H1 (cell line): ENCODE results near the gene ZGRF1. TPM values are rescaled to one million over a fixed set of nuclear protein-coding genes. Genes with fewer than 3 reads are reported as not detected.

Experiments used
- CTCF ChIA-PET: fragments of 300-600 bp; sonication (Branson Sonifier 250); formaldehyde crosslinking; loops from one replicate; lab custom pipeline; 2021; ENCODE audit not compliant: partially characterized antibody; lab: Charles Lee
- POLR2A ChIA-PET: fragments of 300-600 bp; sonication (Branson Sonifier 250); formaldehyde crosslinking; loops from one replicate; lab custom pipeline; 2021; ENCODE audit warnings: inconsistent platforms; ENCODE audit not compliant: partially characterized antibody; lab: Charles Lee
- DNase-seq, 2 experiments: peaks; one replicate each; pipeline versions ENCODE4 v3.0.0 to v3.0.0-alpha.2; 2010 to 2022; ENCODE audit warnings: low spot score in 2 of 2, low read depth in 1 of 2, mixed read lengths in 1 of 2
- FAIRE-seq: peaks from 2 replicates; lab custom pipeline; 2011; peaks lifted over from hg19 to GRCh38; lab: Jason Lieb, UNC
- H2AFZ ChIP-seq: 2 replicates; pipeline ENCODE4 v1.8.1; 2012; ENCODE audit warnings: low read length, inconsistent platforms
- H2AK5ac ChIP-seq: 2 replicates; pipeline ENCODE4 v1.6.1; 2013; ENCODE audit warnings: low read depth, low read length
- H2BK120ac ChIP-seq: replicated peaks from 2 replicates; pipeline ENCODE3; 2013; ENCODE audit warnings: low read depth, low read length, inconsistent platforms
- H2BK12ac ChIP-seq: 2 replicates; pipeline ENCODE4 v1.6.1; 2013; ENCODE audit warnings: low read depth, low read length
- H2BK15ac ChIP-seq: 2 replicates; pipeline ENCODE4 v1.6.1; 2013; ENCODE audit warnings: low read length
- H2BK20ac ChIP-seq: 2 replicates; pipeline ENCODE4 v1.6.1; 2013; ENCODE audit warnings: low read length
- H2BK5ac ChIP-seq: 2 replicates; pipeline ENCODE4 v1.6.1; 2013; ENCODE audit warnings: low read depth, low read length
- H3K14ac ChIP-seq: 2 replicates; pipeline ENCODE4 v1.6.1; 2013; ENCODE audit warnings: inconsistent platforms; ENCODE audit not compliant: insufficient read length
- H3K18ac ChIP-seq: 2 replicates; pipeline ENCODE4 v1.6.1; 2013; ENCODE audit warnings: low read length; ENCODE audit errors: extremely low read depth
- H3K23ac ChIP-seq: 2 replicates; pipeline ENCODE4 v1.6.1; 2013; ENCODE audit warnings: inconsistent platforms; ENCODE audit not compliant: insufficient read length
- H3K23me2 ChIP-seq: 2 replicates; pipeline ENCODE4 v1.6.1; 2013; ENCODE audit warnings: low read depth, low read length
- H3K27ac ChIP-seq: 2 replicates; pipeline ENCODE4 v1.6.1; 2011; ENCODE audit warnings: low read depth, low read length, inconsistent platforms
- H3K27me3 ChIP-seq, 4 experiments: replicated peaks in 1 of 4; 1 replicate in 1 of 4; 2 replicates in 3 of 4; pipeline versions ENCODE4 v1.6.1 to v1.8.1; 2011 to 2013; ENCODE audit warnings: low read length in 3 of 4, mild to moderate bottlenecking in 3 of 4, inconsistent platforms in 2 of 4, mixed read lengths in 2 of 4, moderate library complexity in 1 of 4; ENCODE audit not compliant: control insufficient read depth in 3 of 4, insufficient read depth in 3 of 4; ENCODE audit errors: extremely low read depth in 1 of 4
- H3K36me3 ChIP-seq, 4 experiments: 2 replicates each; pipeline versions ENCODE4 v1.6.1 to v1.8.1; 2011 to 2013; ENCODE audit warnings: mild to moderate bottlenecking in 4 of 4, low read length in 3 of 4, moderate library complexity in 2 of 4, control low read depth in 1 of 4, inconsistent platforms in 1 of 4; ENCODE audit not compliant: insufficient read depth in 4 of 4, control insufficient read depth in 2 of 4
- H3K4ac ChIP-seq: replicated peaks from 2 replicates; pipeline ENCODE3; 2013; ENCODE audit warnings: low read length, low read depth, mixed read lengths, inconsistent platforms; ENCODE audit not compliant: insufficient read length
- H3K4me1 ChIP-seq, 4 experiments: replicated peaks in 1 of 4; 1 replicate in 1 of 4; 2 replicates in 3 of 4; pipeline versions ENCODE4 v1.6.1 to v1.8.1; 2011 to 2013; ENCODE audit warnings: low read length in 3 of 4, inconsistent platforms in 2 of 4, mixed read lengths in 1 of 4; ENCODE audit not compliant: insufficient read depth in 4 of 4, control insufficient read depth in 3 of 4
- H3K4me2 ChIP-seq, 2 experiments: 2 replicates each; pipeline versions ENCODE4 v1.6.1 to v1.8.1; 2011 to 2013; ENCODE audit warnings: low read depth in 2 of 2, low read length in 2 of 2, control low read depth in 1 of 2, inconsistent platforms in 1 of 2, mild to moderate bottlenecking in 1 of 2; ENCODE audit not compliant: insufficient read depth in 1 of 2
- H3K4me3 ChIP-seq, 4 experiments: fragments of 200-600, 300-600 bp in 1 of 4; sonication (generic), shearing (Covaris generic), sonication (Bioruptor Twin) in 1 of 4; 2 replicates each; pipeline versions ENCODE4 v1.5.1 to v1.8.1; 2011 to 2016; ENCODE audit warnings: low read length in 4 of 4, low read depth in 3 of 4, control low read depth in 2 of 4, inconsistent platforms in 2 of 4, mild to moderate bottlenecking in 2 of 4, mixed read lengths in 1 of 4, moderate library complexity in 1 of 4; ENCODE audit not compliant: insufficient read depth in 2 of 4; ENCODE audit errors: extremely low read depth in 1 of 4
- H3K56ac ChIP-seq: replicated peaks from 2 replicates; pipeline ENCODE3; 2013; ENCODE audit warnings: low read depth, mild to moderate bottlenecking, mixed read lengths, low read length, inconsistent platforms; ENCODE audit not compliant: insufficient read length
- H3K79me1 ChIP-seq: 2 replicates; pipeline ENCODE4 v1.6.1; 2013; ENCODE audit warnings: low read depth, low read length, control low read depth
- H3K79me2 ChIP-seq, 2 experiments: 2 replicates each; pipeline versions ENCODE4 v1.6.1 to v1.8.1; 2012 to 2013; ENCODE audit warnings: low read length in 2 of 2, mild to moderate bottlenecking in 2 of 2, inconsistent platforms in 1 of 2; ENCODE audit not compliant: insufficient read depth in 2 of 2, control insufficient read depth in 1 of 2
- H3K9ac ChIP-seq, 4 experiments: replicated peaks in 1 of 4; 1 replicate in 1 of 4; 2 replicates in 3 of 4; pipeline versions ENCODE4 v1.6.1 to v1.8.1; 2011 to 2013; ENCODE audit warnings: low read depth in 3 of 4, low read length in 3 of 4, control low read depth in 2 of 4, mild to moderate bottlenecking in 2 of 4, moderate library complexity in 2 of 4, inconsistent platforms in 1 of 4; ENCODE audit errors: extremely low read depth in 1 of 4
- H3K9me3 ChIP-seq, 2 experiments: 2 replicates each; pipeline versions ENCODE4 v1.6.1 to v1.8.1; 2012 to 2013; ENCODE audit warnings: mild to moderate bottlenecking in 2 of 2, moderate library complexity in 2 of 2, control low read depth in 1 of 2, inconsistent platforms in 1 of 2, low read depth in 1 of 2, low read length in 1 of 2, mixed read lengths in 1 of 2; ENCODE audit not compliant: insufficient read depth in 2 of 2
- H4K20me1 ChIP-seq, 2 experiments: replicated peaks in 1 of 2; 2 replicates each; pipeline versions ENCODE3 to v1.8.1; 2011 to 2013; ENCODE audit warnings: inconsistent platforms in 2 of 2, low read length in 2 of 2, mild to moderate bottlenecking in 1 of 2; ENCODE audit not compliant: insufficient read depth in 2 of 2, control insufficient read depth in 1 of 2
- H4K5ac ChIP-seq: 2 replicates; pipeline ENCODE4 v1.6.1; 2013; ENCODE audit warnings: low read length, low read depth, mixed read lengths, inconsistent platforms; ENCODE audit not compliant: insufficient read length
- H4K8ac ChIP-seq: 2 replicates; pipeline ENCODE4 v1.8.0; 2013; ENCODE audit warnings: mild to moderate bottlenecking, moderate library complexity, low read length, inconsistent platforms; ENCODE audit not compliant: insufficient read depth; ENCODE audit errors: extremely low read depth
- H4K91ac ChIP-seq: replicated peaks from 2 replicates; pipeline ENCODE3; 2013; ENCODE audit warnings: low read length, mixed read lengths, inconsistent platforms; ENCODE audit not compliant: insufficient read length
- ASH2L ChIP-seq: fragments of 200-600, 300-600 bp; sonication (generic); IDR thresholded peaks from one replicate; pipeline ENCODE4 v1.7.1; 2017; ENCODE audit warnings: low read length
- BCL11A ChIP-seq, 2 experiments: IDR thresholded peaks; one replicate each; pipeline ENCODE4 v1.6.1; 2011; ENCODE audit warnings: low read depth in 2 of 2, low read length in 2 of 2, mild to moderate bottlenecking in 2 of 2
- CEBPB ChIP-seq: IDR thresholded peaks from 2 replicates; pipeline ENCODE4 v1.6.1; 2012; ENCODE audit warnings: low read depth, low read length
- NRF1 ChIP-seq: IDR thresholded peaks from 2 replicates; pipeline ENCODE4 v1.6.1; 2011; ENCODE audit warnings: mild to moderate bottlenecking, low read depth, low read length, improper control_type of control experiment
- RAD21 ChIP-seq, 2 experiments: IDR thresholded peaks in 1 of 2; conservative IDR thresholded peaks in 1 of 2; 2 replicates each; pipeline ENCODE4 v1.6.1; 2011; ENCODE audit warnings: low read depth in 2 of 2, low read length in 2 of 2, improper control_type of control experiment in 1 of 2, inconsistent platforms in 1 of 2, mild to moderate bottlenecking in 1 of 2, moderate library complexity in 1 of 2
- RNF2 ChIP-seq: fragments of 200-900, 300-1000 bp; sonication (generic); IDR thresholded peaks from 2 replicates; pipeline ENCODE4 v1.7.1; 2016; ENCODE audit warnings: borderline replicate concordance, low read depth, mild to moderate bottlenecking, antibody characterized with exemption, low read length; ENCODE audit not compliant: poor library complexity, severe bottlenecking; ENCODE audit errors: missing control alignments
- SIN3A ChIP-seq, 2 experiments: IDR thresholded peaks in 1 of 2; conservative IDR thresholded peaks in 1 of 2; 2 replicates each; pipeline ENCODE4 v1.6.1; 2011 to 2012; ENCODE audit warnings: low read length in 2 of 2, improper control_type of control experiment in 1 of 2, low read depth in 1 of 2, mild to moderate bottlenecking in 1 of 2
- TCF12 ChIP-seq: IDR thresholded peaks from 2 replicates; pipeline ENCODE4 v1.6.1; 2011; ENCODE audit warnings: low read depth, mild to moderate bottlenecking, low read length
- ZNF274 ChIP-seq: IDR thresholded peaks from 2 replicates; pipeline ENCODE4 v1.7.0; 2012; ENCODE audit warnings: low read length, borderline replicate concordance; ENCODE audit errors: extremely low read depth
- WGBS, 2 experiments: shearing (Covaris generic) in 1 of 2; methylation state at CpG; one replicate each; pipeline versions ENCODE4 v1.1.6 to v1.1.7; 2013 to 2015; ENCODE audit warnings: low lambda C conversion rate in 2 of 2, mixed read lengths in 2 of 2, inconsistent platforms in 1 of 2, low coverage in 1 of 2, missing lambda C conversion rate in 1 of 2; ENCODE audit not compliant: insufficient replicate concordance in 2 of 2, insufficient coverage in 1 of 2, insufficient read length in 1 of 2; ENCODE audit errors: extremely low coverage in 1 of 2, missing lambda C conversion rate in 1 of 2; 5-methylcytosine and 5-hydroxymethylcytosine counted together
- polyA plus RNA-seq, 7 experiments: library from polyadenylated mRNA; depleted of rRNA in 3 of 7; stranded (reverse) in 5 of 7; unstranded in 2 of 7; fragments of >200 nt in 5 of 7; fragments of 200-250 nt in 2 of 7; gene quantifications; 1 replicate in 5 of 7; 2 replicates in 1 of 7; 4 replicates in 1 of 7; pipeline versions ENCODE4 v1.2.1 to v1.2.3, GENCODE V29; 2011 to 2013; ENCODE audit warnings: missing spikeins in 2 of 7, mixed read lengths in 2 of 7
- total RNA-seq: library from RNA; stranded (reverse); fragmentation: NEBNext Ultra II Directional; extraction: Animal tissue kit (Norgen Biotek cat#: 25700); gene quantifications from 2 replicates; pipeline ENCODE4 v1.2.1, GENCODE V29; 2021
- TF ChIP-seq, protein P1 (sequence below): IDR thresholded peaks from 2 replicates; pipeline ENCODE4 v1.6.1; 2012; ENCODE audit warnings: low read length, inconsistent platforms
- TF ChIP-seq, protein P2 (sequence below): IDR thresholded peaks from 2 replicates; pipeline ENCODE4 v1.6.1; 2012; ENCODE audit warnings: inconsistent platforms

The ZGRF1 gene
- total and polyA plus RNA-seq, 2 of the 8 experiments (the other 6 are each of a cell fraction or from before 2014, with no cell fraction given) = 12.0 to 44.6 TPM

DNA sequence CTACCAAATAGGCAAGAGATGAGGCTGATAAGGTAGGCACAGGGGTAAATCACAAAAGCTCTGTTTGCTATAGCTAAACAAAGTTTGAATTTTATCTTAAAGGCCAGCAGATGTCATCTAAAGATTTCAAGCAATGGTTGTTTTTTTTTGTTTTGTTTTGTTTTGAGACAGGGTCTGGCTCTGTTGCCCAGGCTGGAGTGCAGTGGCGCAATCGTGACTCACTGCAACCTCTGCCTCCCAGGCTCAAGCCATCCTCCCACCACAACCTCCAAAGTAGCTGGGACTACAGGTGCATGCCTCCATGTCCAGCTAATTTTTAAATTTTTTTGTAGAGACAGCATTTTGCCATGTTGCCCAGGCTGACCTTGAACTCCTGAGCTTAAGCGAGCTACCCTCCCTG, 77.7 kb downstream of the ZGRF1 start:
- Histone ChIP-seq H3K56ac (no peak overlapping the region), H3K18ac (no peak overlapping the region), H3K79me2 (no peaks in the 10 kb centered on the region), H3K14ac (no peak overlapping the region), H2BK120ac (no peak overlapping the region), H2BK20ac (no peak overlapping the region), H2AK5ac (no peak overlapping the region), H4K8ac (no peak overlapping the region), H3K36me3 (peaks cover 0 to 14% (median 0%) of the 10 kb centered on the region in 4 experiments; a peak in 2 of 8 replicates), H2BK12ac (no peak overlapping the region), H3K4me3 (no peak overlapping the region), H3K4me2 (no peak overlapping the region), H3K23ac (no peak overlapping the region), H3K27ac (no peak overlapping the region), H3K27me3 (no peaks in the 10 kb centered on the region), H2AFZ (no peak overlapping the region), H3K9ac (no peak overlapping the region), H3K79me1 (no peaks in the 10 kb centered on the region), H3K4ac (no peak overlapping the region), H2BK15ac (no peak overlapping the region), H3K4me1 (peaks cover 0 to 5% (median 0%) of the 10 kb centered on the region in 4 experiments; a peak in 1 of 7 replicates), H2BK5ac (no peak overlapping the region), H4K5ac (no peak overlapping the region), H4K91ac (no peak overlapping the region), H3K9me3 (no peaks in the 10 kb centered on the region), H3K23me2 (no peaks in the 10 kb centered on the region), H4K20me1 (no peaks in the 10 kb centered on the region)
- ChIA-PET POLR2A (interaction anchor here (0.6 kb wide), 1 partner anchor 498 kb away, joined by 5 read pairs; no protein-coding TSS in a partner anchor), CTCF (interaction anchor here (0.6 to 1.5 kb wide), 3 partner anchors 12 to 36 kb away, joined by 3 to 5 read pairs (median 4); no protein-coding TSS in a partner anchor)
- DNase-seq = no peak
- 91% methylated on average over 3 of the region's 3 CpGs; no CpG with 5 or more reads in 1 of the 2 experiments for WGBS, 2 experiments
- no peak for FAIRE-seq
- TF ChIP-seq RNF2 = no peak
- no peak for TF ChIP-seq ZNF274
- TF ChIP-seq, protein P1, sequence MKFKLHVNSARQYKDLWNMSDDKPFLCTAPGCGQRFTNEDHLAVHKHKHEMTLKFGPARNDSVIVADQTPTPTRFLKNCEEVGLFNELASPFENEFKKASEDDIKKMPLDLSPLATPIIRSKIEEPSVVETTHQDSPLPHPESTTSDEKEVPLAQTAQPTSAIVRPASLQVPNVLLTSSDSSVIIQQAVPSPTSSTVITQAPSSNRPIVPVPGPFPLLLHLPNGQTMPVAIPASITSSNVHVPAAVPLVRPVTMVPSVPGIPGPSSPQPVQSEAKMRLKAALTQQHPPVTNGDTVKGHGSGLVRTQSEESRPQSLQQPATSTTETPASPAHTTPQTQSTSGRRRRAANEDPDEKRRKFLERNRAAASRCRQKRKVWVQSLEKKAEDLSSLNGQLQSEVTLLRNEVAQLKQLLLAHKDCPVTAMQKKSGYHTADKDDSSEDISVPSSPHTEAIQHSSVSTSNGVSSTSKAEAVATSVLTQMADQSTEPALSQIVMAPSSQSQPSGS = no peak
- TF ChIP-seq RAD21 (IDR thresholded peaks at IDR 0.05 in 1 of 2, conservative IDR thresholded peaks at IDR 0.05 in 1 of 2; ENCODE audit: low read depth in 2 of 2, low read length in 2 of 2) = no peak
- TF ChIP-seq, protein P2, sequence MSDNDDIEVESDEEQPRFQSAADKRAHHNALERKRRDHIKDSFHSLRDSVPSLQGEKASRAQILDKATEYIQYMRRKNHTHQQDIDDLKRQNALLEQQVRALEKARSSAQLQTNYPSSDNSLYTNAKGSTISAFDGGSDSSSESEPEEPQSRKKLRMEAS = no peak
- no peak for TF ChIP-seq SIN3A (conservative IDR thresholded peaks at IDR 0.05 in 1 of 2, IDR thresholded peaks at IDR 0.05 in 1 of 2; ENCODE audit: low read depth in 1 of 2, low read length in 2 of 2)
- no peak for TF ChIP-seq NRF1
- no peak for TF ChIP-seq TCF12
- TF ChIP-seq CEBPB = no peak
- TF ChIP-seq BCL11A (IDR thresholded peaks at IDR 0.05; ENCODE audit: low read depth in 2 of 2, low read length in 2 of 2) = no peak
- no peak for TF ChIP-seq ASH2L
